DMS 273 (cell line): ENCODE measurements around the gene HTR3B.
A peak's percentile ranks its signal among the peaks of the same experiment; 100 is the strongest.
"Not testable (repeated sequence)": the region's sequence is repeated elsewhere in the genome, so short reads cannot be mapped to it uniquely, and the experiment has no call there.

Source experiments
- DNase-seq: peaks from one replicate; lab custom pipeline; 2025; ENCODE audit not compliant: unreplicated experiment; lab: John Stamatoyannopoulos, UW

Gene HTR3B

DNA sequence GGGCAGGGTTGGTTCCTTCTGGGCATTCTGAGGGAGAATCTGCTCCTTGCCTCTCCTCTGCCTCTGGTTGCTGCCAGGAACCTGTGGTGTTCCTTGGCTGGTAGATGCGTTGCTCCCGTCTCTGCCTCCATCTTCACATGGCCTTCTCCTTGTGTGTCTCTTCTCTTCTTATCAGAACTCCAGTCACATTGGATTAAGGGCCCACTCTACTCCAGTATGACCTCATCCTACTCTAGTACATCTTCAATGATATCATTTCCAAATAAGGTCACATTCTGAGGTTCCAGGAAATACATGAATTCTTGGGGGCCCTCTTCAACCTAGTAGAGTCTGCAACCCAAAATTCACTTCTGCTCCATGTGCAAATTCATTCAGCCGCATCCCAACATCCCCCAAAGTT is 33.3 kb downstream of the HTR3B start:
- no peak for DNase-seq

GRCh38 chr11:113942256-113942655 is 37.7 kb downstream of the HTR3B start:
- DNase-seq: no peak

GRCh38 chr11:113946162-113946561 is 41.6 kb downstream of the HTR3B start:
- DNase-seq: not testable (repeated sequence)

DNA sequence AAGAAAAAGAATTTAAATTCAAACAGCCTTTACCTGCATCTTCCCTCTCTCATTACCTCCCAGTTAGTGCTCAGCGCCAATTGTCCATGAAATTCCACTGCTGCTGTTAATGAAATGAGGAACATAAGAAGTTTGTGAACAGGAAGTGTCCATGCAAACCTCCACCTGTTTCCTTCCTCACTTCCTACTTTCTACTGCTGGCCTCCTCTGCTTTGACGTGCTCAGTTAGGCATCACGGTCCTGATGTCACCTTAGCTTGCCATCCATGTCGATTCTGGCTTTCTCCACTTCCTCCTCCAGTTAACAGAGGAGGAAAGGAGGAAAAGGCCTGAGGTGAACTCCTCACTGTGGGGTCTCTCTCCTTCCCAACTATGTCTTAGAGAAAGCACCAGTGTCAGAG is 43.4 kb downstream of the HTR3B start:
- no peak for DNase-seq

DNA sequence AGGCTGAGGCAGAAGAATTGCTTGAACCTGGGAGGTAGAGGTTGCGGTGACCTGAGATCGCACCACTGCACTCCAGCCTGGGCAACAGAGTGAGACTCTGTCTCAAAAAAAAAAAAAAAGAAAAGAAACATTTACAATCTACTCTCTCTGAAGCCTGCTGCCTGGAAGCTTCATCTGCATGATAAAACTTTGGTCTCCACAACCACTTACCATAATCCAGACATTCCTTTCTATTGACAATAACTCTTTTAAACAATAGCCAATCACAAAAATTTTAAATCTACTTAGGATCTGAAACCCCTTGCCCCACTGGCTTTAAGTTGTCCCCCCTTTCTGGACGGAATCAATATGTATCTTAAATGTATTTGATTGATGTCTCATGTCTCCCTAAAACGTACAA is 45.3 kb downstream of the HTR3B start:
- DNase-seq: no peak

- no peak for DNase-seq
Measured at GRCh38 chr11:113951537-113951936, 46.9 kb downstream of the HTR3B start.

GRCh38 chr11:113952070-113952469 is 47.5 kb downstream of the HTR3B start:
- no peak for DNase-seq

DNA sequence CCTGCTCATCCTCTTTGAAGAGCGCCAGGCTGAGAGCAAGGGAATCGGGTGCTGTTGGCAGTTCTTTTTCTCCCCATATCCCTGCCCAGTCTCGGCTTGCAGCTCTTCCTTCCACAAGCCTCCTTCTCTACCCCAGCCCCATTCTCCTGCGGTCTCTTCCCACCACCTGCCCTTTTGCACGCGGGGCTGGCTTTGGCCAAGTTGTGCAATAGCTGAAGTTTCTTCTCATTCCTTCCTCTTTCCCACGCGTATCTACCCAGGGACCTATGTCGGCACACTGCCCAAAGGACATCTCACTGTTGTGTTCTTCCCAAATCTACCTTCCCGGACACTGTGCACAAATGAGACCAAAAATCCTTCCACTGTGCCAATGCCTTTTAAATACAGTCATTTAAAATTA is 48.0 kb downstream of the HTR3B start:
- DNase-seq: no peak

GRCh38 chr11:113954235-113954634 is 49.6 kb downstream of the HTR3B start:
- DNase-seq: no peak

DNA sequence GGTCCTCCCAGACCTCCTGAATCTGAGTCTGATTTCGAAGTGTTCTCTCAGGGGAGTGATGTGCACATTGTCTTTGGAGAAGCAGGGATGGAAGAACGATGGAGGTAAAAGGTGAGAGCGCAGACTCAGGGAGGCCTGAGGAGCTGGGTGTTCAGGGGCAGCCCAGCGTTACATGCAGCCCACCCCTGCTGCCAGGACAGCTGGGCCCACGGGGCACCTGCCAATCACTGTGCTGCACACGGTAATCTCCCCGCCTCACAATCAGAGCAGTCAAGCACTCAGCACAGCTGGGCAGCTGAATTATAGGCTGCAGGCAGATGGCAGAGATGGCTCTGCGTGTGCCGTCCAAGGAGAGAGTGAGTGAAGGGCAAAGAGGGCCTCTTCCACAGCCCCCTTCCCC is 52.4 kb downstream of the HTR3B start:
- peak; percentile 72 for DNase-seq

GRCh38 chr11:113960702-113961330 is 56.2 kb downstream of the HTR3B start:
- DNase-seq: no peak

GRCh38 chr11:113967361-113967760 is 62.8 kb downstream of the HTR3B start:
- no peak for DNase-seq

DNA sequence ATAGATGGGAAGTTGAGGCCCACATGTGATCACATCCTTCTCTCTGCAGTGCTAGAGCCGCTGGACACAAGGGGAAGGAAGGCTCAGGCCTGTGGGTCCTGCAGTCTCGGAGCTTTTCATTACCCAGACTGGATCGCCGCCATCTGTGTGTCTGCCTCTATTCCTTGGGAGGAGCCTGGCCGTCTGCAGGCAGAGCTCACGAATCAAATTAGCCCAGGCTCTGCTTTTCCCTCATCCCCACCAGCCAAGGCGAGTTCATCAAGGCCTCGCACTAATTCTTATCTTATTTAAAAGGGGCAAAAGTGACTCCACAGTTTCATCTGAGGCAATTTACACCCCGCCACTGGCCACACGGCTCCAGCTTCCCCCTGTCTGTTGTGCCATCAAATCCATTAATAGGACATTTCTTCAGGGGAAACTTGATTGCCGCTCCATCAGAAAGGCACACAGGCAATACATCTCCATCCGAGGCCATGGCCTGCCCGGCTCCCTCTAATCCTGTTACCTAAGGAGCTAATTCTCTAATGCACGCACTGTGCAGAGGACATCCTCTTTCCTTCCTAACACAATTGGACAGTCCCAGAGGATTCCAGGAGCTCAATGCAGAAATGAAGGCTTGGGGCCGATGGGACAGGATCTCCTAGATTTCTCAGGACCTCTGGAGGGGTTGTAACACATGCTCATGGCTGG is 67.1 kb downstream of the HTR3B start:
- no peak for DNase-seq

- peak; percentile 89 for DNase-seq
Measured at GRCh38 chr11:113974741-113975470, 70.3 kb downstream of the HTR3B start, which contains the start of gene HTR3A. Gene HTR3A (plus strand): TSS chr11:113975108. CDS start chr11:113975326, 218 bp downstream.

- no peak for DNase-seq
Measured at GRCh38 chr11:113977071-113977490, 72.5 kb downstream of the HTR3B start.

DNA sequence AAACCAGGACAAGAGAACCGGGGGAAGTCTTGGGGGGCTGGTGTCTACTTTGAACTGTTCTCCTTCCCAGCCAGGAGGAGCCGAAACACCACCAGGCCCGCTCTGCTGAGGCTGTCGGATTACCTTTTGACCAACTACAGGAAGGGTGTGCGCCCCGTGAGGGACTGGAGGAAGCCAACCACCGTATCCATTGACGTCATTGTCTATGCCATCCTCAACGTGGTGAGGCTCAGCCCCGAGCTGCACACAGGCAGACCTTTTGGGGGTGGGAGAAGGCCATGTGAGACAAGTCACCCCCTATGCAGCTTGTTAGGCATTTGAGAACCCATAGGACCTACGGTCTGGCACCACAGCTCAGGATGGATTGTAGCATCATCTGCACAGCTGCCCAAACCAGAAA is 73.1 kb downstream of the HTR3B start:
- no peak for DNase-seq

DNA sequence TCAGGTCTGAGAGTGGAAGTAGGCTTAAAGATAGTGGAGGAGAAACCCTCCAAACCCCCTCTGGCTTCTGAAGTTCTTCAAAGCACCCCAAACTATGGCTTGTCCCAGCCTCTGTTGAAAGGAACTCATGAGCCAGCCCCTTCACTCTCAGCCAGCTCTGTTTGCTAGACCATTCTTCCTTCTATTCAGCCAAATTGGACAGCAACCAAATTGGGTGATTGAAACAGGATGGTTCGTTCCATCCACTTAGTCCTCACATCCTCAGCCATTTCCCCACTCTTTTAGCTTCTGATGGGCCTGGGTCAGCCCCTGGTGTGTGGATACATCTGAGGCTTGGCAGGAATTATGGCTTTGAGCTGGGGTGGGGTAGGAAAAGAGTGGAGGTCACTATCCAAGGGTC is 74.8 kb downstream of the HTR3B start:
- DNase-seq: no peak

DNA sequence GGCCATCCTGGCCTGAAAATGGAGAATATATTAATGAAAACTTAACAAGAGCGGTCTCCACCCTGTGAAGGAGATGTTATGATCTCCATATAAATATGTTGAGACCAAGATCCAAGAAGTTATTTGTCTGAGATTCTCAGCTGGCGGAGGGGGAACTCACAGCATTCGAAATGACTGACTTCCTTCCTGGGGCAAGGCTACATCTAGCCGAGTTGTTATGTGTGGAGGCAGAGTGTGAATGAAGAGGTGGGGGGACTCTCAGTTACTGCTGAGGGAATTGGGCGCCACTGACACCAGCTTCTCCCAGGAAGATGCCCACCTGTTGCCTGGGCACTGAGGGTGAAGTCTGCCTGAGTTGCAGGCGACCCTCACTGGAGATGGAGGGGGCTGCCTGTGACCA is 76.2 kb downstream of the HTR3B start:
- DNase-seq: no peak

DNA sequence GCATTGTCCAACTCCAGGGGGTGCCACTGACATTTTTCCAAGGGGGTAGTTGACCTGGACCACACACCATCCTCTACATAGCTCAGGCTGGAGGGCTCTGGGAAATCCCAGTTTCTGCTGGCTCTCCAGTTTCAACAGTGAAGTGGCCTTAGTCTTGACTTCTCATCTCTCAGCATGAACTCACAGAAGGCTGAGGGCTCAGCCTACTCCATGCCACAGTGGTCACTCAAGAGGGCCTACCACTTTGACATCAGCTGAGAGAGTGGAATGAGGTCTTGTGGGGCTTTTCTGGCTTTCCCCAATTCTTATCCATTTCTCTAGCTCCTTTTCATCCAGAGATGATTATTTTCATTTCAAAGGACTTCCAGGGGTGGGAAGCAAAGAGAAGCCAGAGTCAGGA is 77.7 kb downstream of the HTR3B start:
- DNase-seq: no peak

GRCh38 chr11:113984781-113985180 is 80.2 kb downstream of the HTR3B start:
- no peak for DNase-seq

- no peak for DNase-seq
Measured at GRCh38 chr11:113985906-113986305, 81.3 kb downstream of the HTR3B start.
